ENCODE data around the gene ABCA9.
"Not testable (repeated sequence)": the region's sequence is repeated elsewhere in the genome, so short reads cannot be mapped to it uniquely, and the experiment has no call there.

The ABCA9 gene

DNA sequence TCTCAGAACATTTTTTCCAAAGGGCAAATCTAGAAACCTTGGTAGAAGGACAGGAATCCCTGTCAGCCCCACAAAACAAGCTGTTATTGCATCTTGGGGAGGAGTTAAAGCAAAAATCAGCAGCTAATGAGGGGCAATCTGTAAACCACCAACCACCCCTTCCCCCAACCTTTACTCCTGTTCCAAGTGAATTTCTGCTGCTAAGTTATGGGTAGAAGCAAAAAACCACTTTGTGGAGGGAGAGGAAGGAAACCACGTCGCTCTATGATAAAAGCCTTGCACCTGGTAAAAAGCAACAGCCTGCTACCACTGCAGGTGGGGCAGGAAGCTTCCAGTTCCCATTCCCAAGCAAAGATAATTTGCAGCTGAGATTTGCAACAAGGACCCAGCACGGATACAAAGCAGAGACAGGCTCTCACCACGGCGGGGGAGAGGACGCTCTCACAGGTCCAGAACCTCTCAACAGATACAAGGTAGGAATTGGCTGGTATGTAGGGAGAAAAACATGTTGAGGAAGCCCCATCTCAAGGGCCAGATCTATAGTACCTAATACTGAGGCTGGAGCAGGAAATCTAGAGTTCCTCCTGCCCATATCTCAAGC lies 116.2 kb downstream of the ABCA9 start:
- DNase-seq: no peak

DNA sequence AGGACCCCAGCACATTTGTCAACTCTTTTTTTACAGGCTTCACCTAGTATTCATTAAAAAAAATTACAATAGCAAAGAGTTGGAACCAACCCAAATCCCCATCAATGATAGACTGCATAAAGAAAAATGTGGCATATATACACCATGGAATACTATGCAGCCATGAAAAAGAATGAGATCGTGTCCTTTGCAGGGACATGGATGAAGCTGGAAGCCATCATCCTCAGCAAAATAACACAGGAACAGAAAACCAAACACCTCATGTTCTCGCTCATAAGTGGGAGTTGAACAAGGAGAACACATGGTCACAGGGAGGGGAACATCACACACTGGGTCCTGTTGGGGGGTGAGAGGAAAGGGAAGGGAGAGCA lies 116.9 kb downstream of the ABCA9 start:
- not testable (repeated sequence) for DNase-seq

DNA sequence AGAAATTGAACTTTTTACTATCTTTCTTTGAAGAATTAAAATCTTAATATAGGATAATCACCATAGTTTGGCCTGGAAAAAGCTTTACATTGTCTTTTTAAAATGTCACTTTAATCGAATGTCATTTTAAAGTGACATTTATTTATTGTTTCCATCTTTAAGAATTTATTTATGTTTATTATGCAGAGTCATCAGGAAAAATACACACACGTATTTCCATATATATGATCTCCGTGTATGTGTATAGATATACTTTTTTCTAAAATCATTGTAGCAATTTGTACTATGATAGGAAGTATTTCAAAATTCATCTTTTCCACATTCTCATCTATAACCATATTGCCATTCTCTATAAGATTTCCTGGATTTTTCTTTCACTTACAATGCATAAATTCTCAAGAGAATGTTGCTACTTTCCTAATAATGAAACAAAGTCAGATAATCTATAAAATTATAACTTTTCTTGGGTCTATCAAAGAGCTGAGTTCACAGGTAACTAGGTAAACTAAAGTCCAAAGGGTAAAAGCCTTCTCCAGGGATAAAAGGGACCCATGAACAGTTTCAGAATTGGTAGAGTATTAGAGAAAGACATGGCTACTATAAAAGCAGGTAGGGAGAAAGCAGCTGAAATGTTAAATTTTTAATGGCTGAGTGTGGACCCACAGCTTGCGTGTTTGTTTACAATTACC lies 117.5 kb downstream of the ABCA9 start:
- no peak for DNase-seq

DNA sequence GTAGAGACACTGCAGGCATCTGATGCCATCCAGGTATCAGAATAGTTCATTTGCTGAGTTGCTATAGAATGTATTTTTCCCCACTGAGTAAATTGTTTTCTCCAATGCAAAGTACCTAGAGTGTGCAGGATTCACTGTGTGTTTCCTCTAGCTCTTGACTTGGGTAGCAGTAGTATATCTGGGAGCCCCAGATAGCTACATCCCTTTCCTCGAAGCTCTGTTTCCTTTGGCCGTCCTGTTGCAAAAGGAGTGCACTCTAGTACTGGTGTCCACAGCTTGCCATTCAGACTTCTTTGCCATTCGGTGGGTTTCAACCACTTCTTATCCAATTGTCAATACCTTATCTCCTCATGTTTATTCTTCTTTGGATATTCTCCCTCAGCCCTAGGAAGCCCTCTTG lies 118.3 kb downstream of the ABCA9 start:
- no peak for DNase-seq

DNA sequence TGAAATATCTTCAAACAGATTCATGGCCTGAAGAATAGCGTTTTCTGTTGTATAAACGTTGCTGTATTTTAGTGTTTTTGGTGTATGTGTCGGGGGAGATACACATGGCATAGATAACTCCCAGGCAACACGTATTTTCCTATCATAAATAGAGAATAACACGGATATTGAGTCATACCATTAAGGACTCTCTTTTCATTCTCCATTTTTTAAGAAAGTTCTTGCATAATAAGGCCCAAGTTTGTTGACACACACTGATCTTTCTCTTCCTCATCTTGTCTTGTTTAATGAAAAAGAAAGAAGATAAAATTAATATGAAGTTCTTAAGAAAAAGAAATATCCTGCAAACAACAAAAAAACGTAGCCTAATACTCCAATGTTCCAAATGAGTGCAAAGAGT lies 119.0 kb downstream of the ABCA9 start:
- no peak for DNase-seq

DNA sequence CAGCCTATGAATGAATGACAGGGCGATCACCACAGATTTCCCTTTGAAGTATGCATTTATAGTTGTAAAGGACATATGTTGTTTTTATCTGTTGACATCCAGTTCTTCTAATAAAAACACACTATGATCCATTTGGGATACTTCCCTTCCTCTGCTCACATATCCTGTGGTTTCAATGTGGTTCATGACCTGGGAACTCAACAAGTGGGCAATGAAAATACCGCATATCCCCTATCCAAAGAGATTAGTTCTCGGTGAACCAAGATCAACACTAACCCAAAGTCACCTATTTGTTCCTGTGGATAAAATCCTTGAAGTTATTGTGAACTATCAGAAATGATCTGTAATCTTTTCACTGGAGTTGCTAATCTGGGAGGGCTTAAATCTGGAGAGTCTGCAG lies 121.5 kb downstream of the ABCA9 start:
- no peak for DNase-seq

GRCh38 chr17:68937890-68938514 lies 122.7 kb downstream of the ABCA9 start:
- no peak for DNase-seq

- no peak for DNase-seq
These were observed 133.2 kb downstream of the ABCA9 start for GRCh38 chr17:68927516-68927915.

DNA sequence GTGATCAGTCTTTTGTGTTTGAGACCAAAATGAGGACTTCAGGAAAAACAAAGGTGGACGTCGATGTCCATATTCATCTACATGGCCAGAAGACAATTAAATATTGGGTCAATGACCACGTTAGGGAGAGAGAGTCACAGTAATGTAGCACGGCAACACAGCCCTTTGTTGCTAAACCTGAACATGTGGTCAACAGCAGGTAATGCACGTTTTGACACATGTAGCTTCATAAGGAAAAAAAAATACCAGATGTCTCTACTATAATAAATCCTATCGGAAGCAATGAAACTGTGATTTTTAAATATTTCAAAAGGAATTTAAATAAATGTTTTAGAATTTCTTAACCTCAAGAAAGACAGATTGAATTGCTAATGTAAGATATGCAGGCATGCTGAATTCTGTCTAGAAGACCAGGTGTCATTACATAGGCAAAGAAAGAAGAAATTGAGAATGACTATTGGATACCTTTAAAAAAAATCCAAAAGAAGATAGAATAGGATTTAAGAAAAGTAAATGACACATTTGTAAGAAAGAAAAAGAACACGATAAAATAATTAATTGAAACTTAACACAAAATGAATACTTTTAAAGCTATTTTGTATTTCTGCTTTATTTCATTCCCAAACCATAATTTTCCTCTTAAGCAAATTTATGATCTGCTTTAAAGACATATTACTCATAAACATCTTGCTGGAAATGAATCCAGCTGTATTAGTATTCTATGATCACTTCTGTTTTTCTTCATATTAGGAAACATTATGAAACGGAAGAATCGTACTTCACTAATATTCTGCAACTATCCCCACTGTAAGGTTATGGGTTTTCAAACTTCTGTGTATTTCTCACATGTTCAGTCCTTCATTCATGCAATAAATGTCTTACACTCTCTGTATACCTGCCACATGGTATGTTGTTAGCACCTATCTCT lies 135.7 kb downstream of the ABCA9 start:
- DNase-seq: no peak
